CMK (cell line): ENCODE results near the gene PCDH8.

Experiments used
- DNase-seq: peaks from one replicate; pipeline ENCODE4 v3.0.0-alpha.2; 2010; ENCODE audit warnings: low read depth

PCDH8 gene, protein sequence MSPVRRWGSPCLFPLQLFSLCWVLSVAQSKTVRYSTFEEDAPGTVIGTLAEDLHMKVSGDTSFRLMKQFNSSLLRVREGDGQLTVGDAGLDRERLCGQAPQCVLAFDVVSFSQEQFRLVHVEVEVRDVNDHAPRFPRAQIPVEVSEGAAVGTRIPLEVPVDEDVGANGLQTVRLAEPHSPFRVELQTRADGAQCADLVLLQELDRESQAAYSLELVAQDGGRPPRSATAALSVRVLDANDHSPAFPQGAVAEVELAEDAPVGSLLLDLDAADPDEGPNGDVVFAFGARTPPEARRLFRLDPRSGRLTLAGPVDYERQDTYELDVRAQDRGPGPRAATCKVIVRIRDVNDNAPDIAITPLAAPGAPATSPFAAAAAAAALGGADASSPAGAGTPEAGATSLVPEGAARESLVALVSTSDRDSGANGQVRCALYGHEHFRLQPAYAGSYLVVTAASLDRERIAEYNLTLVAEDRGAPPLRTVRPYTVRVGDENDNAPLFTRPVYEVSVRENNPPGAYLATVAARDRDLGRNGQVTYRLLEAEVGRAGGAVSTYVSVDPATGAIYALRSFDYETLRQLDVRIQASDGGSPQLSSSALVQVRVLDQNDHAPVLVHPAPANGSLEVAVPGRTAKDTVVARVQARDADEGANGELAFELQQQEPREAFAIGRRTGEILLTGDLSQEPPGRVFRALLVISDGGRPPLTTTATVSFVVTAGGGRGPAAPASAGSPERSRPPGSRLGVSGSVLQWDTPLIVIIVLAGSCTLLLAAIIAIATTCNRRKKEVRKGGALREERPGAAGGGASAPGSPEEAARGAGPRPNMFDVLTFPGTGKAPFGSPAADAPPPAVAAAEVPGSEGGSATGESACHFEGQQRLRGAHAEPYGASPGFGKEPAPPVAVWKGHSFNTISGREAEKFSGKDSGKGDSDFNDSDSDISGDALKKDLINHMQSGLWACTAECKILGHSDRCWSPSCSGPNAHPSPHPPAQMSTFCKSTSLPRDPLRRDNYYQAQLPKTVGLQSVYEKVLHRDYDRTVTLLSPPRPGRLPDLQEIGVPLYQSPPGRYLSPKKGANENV

DNA sequence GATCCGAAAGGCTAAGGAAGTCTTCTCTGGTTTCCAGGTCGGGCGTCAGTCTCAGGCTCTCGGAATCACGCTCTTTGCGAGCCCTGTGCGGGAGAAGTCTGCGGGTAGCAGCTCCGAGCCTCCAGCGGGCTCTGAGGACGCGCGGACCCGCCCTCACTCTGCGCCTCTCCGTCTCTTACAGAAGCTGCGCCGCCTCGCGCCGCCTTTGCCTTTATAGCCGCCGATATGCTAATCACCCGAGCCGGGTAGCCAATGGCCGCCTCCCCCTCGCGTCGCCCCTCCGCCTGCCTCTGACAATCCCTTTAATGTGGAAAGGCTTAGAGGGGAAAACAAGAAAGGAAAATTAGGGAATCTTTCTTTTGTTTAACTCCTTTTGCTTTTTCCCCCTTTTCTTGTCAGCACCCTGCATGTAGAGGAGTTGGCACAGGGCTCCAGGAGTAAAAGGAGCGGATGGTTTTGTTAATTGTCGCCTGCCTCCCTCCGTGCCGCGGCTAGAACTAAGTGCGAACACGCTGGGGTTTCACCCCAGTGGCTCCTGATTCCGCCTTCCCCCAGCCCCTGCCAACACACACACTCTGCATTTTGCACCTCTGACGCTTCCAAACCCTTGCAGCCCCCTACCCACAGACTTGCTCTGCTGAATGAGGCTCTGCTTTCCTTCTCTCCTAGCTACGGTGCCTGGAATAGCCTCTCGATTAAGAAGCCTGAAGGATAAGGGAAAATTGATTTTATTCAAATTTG, at the start of gene PCDH8:
PCDH8 (minus strand) TSS at position 186 of the 741 bp plus-strand sequence. CDS start 204 bp downstream, outside the sequence.
- DNase-seq = no peak

DNA sequence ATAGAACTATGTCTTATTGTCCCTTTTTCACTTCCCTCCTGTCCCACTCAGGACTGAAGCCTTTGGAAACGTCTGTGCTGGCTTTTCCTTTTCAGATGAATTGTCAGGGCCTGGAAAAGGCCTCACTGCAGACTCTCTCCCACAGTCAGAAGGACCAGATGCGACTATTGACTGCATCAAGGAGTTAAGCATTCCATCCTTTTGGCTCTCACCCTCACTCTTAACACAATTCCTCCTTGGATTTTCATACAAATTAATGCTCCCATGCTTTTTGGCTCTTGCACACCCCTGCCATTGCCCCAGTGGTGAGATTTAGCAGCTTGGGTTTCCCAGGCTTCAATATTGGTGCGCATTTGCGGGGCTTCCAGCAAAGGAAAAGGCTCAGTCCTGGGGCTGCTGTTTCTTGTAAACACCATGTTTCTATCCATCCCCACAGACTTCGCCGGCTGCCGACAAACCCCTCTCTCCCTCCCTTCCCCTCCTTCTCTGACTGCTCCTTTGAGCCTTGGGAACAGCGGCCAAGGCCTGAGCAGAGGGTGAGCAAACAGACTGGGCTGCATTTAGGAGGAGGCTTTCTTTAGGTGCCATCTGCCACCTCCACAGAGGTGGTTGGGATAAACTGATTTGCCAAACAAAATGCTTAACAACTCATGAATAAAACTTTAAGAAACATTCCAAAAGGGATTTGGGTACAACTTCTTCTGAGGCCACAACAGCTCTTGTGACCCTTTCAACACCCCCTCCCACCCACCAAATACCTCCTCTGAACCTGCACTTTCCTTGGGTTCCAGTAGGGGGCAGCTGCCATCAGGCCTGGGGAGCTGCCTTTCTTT, 48.6 kb upstream of the PCDH8 start:
- peak; percentile 32 for DNase-seq

DNA sequence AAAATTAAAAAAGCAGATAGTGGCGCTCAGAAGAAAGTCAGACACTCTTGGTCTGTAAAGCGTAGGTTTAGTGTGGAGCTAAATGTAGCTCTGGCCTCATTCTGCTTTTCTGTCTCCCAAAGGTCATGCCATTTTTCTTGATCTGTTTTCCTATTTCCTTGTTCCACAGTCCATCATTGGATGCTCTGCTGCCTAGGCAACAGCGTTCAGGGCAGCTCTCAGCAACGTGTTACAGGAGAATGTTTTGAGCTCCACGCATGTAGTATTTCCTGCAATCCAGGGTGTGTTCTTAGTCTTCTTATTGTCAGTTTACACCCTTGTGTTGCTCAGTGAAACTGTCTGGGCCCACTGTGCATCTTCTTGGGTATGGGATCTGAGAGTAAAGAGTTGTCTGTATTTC, 46.0 kb upstream of the PCDH8 start:
- no peak for DNase-seq

DNA sequence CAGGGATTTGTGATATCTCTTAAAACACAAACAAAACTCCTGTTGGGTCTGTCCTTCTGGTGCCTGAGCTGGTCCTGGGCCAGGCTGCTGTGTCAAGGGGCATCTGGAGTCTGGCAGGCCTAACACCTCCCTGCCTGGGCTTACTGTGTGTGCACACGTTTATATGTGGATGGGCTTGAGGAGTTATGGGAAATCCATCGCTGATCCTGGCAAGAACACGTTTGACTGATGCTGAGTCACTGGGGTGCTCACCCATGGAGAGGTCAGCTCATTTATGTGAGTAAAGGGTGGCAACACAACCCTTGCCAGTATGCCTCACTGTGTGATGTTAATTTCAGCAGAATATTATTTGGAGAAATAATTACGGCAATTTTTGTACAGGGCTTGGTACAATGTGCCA, 44.5 kb upstream of the PCDH8 start:
- no peak for DNase-seq

DNA sequence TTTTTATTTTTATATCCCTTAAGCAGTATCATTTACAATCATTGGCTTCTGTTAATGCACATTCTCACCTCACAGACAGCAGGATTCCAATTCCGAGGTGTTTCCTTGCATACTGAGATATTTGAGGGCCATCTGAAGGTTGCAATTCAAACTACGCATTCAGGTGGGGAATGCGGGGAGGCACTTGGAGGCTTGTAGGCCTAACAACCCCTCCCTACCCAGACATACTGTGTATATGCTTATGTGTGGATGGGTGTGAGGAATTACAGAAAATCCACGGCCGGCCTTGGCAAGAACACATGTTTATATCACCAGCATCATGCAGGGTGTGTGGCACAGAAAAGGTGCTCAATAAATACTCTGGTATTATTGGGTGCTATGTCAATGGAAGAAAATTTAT, 43.3 kb upstream of the PCDH8 start:
- DNase-seq = no peak

DNA sequence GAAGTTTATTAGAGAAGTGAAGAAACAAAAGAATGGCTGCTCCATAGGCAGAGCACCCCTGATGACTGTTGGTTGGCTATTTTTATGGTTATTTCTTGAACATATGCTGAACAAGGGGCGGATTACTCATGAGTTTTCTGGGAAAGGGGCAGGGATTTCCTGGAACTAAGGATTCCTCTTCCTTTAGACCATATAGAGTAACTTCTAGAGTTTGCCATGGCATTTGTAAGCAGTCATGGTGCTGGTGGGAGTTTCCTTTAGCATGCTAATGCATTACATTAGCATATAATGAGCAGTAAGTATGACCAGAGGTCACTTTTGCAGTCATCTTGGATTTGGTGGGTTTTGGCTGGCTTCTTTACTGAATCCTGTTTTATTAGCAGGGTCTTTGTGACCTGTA, 38.7 kb upstream of the PCDH8 start:
- DNase-seq = no peak

DNA sequence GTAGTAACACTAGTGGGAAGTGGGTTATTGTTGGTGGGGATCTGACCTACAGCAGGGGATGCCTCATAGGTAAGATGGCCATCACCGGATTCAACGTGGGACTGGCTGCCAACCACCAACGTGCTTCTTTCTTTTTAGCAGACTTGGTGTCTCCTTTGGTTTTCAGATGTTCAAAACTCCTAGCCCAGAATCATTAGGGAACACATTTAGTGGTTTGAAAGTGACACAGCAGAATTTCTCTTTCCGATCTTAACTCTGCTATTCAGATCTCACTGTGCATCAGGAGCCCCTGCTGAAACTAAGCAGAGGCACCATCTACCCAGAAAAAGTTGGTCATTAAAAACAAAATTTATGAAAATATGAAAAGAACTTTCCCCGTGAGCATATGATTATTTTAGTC, 36.7 kb upstream of the PCDH8 start:
- no peak for DNase-seq

DNA sequence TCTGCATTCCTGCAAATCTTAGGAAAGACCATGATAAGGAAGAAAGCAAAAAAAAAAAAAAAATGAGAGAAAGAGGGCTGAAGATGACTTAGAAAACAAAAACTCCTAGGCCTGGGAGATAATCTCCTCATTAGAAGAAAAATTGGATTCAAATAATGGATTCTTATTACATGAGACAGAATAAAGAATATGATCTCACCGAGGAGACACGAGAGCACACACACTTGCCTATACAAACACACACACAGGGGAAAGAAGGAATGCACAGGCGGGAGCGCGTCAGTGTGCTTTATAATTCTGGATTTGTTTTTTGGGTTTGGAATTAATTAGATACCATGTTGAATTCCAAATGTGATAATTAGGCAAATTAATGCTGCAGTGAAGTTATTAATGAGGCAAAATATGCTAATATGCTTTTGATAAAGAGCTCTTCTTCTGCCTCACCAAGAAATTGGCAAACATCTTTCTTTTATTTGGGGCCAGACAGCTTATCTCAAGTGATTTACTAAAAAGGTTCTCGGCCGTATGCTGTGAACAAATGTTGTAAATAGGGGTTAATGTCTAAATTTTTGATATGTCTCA, 36.1 kb upstream of the PCDH8 start:
- no peak for DNase-seq

DNA sequence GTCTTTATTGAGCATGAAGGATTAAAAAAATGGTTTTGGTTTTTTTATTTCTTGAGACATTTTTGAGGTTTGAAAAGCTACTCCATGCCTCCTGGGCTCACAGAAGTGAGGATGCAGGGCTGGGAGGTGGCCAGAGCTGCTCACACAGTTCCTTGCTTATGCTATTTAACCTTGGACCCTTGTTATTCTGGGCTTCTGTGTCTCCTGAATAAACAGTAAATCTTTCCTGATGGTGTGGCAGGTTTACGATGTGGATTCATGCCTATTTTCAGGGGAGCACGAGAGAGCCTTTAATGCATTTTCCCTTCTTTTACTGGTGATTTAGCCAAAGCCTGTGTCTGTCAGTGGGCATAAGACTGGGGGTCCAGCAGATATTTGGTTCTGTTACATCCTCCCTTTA, 34.3 kb upstream of the PCDH8 start:
- DNase-seq = no peak

DNA sequence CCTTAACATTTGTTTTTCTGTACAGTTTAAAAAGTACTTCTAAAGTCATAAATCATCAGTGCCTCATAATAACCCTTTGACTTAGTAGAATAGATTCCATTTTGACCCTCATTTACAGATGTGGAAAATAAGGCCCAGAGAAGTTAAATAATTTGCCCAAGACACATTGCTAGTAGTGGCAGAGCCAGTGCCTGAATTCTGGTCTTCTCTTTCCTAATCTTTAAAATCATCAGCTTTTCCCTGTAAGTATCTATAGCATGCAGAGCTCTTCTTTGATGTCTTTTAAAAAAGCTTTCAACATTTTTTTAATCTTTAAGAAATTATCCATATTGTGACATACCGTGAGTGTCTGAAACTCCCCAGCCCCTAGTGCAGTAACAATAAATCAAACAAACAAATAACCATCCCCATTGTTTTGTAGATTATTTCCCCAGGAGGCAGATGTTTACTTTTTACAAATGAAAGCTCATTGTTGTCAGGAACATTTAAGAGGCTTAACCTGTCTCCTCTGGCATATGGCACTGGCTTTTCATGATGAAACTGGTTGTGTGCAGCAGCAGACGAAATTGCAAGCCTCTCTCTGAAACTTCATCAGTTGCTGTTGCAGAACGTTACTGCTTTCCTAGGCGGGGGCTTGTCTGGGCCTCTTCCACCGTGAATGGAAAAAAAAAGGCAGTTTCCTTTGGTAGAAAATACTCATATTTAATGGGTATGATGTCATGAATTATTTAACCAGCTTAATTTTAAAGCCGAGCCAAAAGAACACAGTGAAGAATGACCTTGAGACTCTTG, 31.7 kb upstream of the PCDH8 start:
- no peak for DNase-seq

DNA sequence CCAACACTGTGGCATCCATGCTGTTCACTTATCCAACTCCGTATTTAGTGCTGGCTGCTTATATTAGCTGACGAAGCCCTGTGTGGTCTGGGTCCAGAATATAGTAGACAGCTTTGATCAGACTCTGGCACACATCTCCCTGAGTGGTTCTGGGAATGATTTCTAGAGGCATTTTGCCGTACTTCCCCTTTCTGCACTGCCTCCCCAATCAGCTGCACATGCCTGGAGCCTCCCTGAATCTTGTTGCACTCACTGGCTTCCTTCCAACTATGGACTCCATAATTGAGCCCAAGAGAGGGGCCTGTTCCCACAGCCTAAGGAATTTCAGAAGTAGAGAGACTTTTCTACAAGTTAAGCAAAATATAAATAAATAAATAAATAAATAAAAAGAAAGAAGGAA, 30.4 kb upstream of the PCDH8 start:
- no peak for DNase-seq

DNA sequence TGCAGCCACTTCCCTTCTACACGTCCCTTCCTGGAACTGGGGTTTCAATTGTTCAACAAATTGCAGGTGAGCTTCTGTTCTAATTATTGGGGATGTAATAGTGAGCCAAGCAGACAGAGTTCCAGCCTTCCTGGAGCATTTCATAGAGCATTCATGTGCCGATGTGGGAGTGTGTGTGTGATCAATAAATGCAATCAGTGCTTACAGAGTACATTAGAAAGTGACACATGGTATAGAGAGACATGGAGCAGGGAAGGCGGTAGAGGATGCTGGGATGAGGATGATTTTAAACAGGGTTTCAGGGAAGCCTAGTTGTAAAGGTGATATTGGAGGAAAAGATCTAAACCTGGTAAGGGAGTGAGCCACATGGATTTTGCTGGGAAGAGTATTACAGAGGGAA, 21.7 kb upstream of the PCDH8 start:
- DNase-seq = no peak

DNA sequence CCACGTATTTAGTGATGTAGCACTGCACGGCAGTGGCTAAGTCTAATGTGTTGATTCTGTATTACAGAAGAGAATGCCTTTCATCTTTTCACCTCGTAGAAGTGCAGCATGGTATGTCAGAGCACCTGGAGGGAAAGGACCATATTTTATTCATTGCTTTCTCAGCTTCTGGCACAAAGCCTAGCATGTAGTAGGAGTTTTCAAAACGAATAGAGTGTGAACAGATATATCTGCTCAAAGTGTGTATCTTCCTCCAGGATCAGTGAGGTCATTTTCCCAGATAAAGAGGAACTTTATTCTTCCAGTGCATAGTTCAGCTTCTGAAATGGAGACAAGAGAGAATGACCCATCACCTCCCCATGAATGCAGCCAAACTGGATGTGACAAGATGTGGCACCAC, 21.2 kb upstream of the PCDH8 start:
- no peak for DNase-seq

DNA sequence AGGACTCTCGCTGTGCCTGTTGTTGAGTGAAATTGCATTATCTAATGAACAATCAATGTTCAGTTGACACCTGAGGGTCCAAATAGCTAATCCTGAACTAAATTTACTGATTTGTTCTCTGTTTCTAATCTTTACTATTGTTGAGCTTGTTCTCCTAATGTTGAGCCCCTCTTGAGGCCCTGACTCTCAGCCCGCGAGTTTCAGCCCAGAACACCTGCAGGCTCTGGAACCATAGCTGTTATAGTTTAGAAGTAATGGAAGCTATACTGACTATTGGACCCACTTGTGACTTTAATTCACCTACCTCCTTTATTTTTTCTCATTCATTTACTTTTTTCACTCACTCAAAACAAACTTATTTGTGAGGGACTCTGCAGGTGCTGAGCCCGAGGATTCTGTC, 20.6 kb upstream of the PCDH8 start:
- DNase-seq = no peak

DNA sequence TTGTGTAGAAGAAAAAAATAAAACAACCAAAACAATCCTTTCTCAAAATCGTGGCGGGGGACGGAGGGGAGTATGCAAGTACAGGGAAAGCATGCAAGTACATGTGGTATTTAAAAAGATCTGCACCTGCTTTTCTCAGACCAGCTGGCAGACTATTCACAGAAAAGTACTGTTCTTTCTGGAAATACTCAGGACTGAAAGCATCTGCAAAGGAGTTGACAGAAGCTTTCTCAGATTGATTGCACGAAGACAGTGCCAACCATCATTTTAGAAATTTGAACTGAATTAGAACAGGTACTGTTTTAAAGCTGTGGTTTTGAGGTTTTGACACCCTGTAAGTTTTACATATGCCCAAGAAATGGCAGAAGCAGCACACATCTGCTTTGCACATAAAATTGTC, 19.8 kb upstream of the PCDH8 start:
- DNase-seq = no peak

DNA sequence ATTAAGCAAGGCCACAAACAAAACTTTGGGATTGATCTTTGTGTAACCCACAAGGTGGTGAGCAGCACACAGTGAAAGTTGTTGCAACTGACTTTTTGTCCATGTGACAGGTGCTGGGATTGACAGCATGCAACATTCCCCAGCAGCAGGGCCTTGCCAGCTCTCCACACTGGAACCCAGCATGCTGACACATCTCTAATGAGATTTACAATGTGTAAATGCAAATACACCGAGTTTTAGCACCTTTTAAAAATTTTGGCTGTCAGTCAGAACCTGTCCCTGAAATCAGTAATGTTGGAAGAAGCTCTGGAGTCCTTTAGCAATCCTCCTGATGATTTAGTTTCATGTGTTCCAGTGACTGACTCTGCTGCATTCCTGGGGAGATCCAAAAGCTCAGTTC, 16.5 kb upstream of the PCDH8 start:
- no peak for DNase-seq

DNA sequence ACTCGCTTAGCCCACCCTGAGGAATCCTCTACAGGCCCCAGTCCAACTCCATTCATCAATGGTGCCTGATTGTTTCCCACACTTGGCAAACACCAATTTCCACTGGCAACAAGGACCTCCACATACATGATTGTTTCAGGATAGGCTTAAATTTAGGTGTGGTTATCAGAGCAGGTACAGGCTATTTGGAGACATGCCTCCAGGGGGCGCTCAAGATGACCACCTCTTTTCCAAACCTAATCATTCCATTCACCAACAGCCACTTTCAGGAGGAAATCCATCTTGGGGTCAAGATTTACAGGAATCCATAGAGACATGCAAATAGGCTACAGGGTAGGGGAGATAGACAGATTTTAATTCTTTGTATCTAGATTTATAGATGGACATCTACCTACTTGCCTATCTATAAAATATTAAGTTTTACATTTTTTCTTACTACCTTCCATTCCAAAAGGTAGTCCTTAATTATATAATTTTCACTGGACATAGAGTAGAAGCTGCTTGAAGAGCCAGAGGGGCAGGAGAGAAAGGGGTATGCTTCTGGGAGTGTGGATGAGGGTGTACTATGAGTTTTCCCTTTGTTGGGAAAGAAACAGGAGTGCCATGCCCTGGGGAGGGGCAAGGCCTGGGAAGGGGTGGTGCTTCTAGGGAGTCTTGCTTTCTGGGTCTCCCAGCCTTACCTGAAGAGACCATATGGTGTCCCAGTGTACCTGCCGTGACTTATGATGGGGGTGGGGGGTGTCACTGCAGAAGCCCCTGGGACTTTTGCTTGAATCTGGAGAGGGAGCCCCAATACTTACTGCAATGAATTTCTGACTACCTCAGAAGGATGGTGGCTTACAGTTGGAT, 14.1 kb upstream of the PCDH8 start:
- DNase-seq = no peak

DNA sequence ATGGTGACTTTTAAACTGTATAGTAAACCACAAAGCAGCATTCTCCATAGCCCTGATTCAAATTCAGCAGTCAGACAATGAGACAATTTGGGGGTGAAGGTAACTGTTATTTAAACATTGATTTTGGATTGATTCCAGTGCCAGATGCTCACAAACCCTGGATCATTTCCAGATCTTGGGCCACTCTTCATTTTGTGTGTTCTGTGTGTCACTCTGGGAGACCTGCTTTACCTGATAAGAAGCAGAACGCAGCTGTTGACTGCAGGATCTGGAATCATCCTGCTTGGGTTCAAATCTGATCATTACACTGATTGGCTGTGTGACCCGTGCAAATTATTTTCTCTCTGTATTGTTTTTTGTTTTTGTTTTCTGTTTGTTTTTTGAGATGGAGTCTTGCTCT, 4.0 kb upstream of the PCDH8 start:
- DNase-seq = no peak
